NCI-H187 treated with DMSO at 0.1 percent for 48 hours (cell line): ENCODE results near the gene CFAP410.
"Not testable (repeated sequence)": the region's sequence is repeated elsewhere in the genome, so short reads cannot be mapped to it uniquely, and the experiment has no call there.

Source experiments
- DNase-seq: peaks from one replicate; lab custom pipeline; 2025; lab: John Stamatoyannopoulos, UW

The CFAP410 gene

GRCh38 chr21:44350773-44351481 lies 11.7 kb upstream of the CFAP410 start:
- DNase-seq = no peak

GRCh38 chr21:44349847-44350772 lies 10.9 kb upstream of the CFAP410 start:
- DNase-seq = no peak

DNA sequence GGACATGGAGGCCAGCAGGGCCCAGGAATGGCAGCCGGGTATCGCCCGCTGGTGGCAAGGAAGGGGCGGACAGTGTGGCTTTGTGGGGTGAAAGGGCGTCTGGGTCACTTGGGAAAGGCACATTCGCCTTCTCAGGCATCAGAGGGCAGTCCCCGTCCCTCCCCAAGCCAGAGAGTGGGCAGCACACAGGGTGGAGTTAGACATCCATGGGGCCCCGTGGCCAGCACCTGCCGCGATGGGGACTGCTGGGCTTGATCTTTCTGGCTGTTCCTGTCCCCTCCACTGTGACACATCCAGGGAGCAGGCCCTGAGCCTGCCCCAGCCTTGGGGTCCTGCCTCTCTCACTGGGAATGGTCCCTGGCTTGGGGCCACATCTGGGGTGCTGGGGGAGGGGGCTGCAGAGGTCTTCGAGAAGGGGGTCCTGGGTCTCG lies 10.2 kb upstream of the CFAP410 start:
- no peak for DNase-seq

DNA sequence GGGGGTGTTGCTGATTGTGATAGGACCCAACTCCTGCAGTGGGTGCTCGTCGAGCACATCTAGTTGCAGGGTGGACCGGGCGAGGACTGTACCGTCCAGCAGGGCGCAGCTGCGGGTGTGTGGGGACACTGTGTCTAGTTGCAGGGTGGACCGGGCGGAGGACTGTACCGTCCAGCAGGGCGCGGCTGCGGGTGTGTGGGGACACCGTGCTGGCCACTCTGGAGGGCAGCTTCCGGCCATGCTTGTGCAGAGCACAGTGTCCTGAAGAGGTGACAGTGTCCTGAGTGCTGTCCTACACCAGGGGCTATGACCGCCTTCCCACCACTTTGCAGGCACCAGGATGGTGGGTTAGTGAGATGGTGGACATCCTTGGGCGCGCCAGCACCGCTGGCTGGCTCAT lies 9.7 kb upstream of the CFAP410 start:
- DNase-seq = no peak

DNA sequence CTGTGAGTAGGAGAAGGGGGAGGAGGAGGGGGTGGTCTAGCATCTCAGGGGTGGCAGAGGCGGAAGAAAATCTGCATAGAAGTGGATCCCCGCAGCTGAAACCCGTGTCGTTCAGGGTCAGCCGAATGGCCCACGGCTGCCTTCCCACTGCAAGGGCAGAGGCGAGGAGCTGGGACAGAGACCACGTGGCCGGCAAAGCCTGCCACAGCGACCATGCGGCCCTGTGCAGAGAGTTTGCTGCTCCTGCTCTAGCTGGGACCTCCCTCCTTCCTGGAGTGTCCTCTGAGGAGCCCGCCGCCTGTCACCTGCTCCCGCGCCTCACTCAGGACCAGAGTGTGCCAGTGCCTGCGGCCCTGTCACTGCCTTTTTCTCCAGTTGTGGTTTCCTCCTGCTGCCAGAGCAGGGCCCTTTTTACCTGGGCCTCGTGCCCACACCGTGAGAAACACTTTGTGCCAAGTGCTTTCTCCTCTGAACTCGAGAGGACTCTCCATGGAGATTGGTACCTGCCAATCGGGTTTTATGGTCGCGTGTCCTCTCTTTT lies 8.8 kb upstream of the CFAP410 start:
- peak; percentile 50 for DNase-seq

DNA sequence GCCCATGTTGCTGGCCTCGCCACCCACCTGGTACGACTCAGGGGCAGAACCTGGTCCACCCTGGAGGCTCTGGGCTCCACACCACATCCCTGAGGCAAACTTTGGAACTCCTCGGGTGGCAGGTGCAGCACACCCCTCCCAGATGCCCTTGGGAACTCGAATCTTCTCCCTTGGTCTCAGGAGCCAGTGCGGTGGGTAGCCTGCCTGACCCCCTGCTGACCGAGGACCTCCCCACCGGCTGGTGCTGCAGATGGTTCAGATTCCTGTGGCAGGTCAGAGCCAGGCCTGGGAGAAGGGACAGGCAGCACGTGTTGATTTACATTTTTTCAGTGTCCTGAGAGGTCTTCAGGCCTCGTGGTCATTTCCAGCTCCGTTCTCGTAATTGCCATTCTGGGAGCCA lies 6.3 kb upstream of the CFAP410 start:
- DNase-seq = no peak

DNA sequence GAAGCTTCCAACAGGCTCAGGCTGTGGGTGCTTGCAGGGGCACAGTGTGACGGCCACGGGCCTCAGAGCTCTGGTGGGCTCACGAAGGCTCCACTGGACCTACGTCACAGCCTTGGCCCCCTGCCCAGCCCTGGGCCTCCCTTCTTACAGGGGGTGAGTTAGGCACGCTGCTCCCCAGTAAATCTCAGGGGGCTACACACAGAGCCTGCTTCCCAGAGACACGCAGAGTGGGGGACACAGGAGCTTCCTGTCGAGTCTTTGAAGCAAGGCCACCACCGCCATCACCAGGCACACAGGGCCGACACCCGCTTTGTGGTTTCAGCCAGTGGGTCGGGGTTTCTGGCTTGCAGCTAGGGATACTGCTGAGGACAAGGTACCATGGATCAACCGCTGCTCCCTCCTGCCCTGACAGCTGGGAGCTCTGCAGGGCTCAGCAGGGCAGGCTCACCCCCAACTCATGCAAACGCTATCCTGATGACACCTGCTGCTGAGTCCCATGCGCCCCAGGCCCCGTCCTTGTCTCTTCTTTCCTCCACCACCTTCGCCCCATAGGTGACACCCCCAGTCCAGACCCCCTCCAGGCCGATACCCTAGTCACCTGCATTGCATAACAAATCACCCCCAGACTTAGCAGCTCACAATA lies 5.5 kb upstream of the CFAP410 start:
- no peak for DNase-seq

DNA sequence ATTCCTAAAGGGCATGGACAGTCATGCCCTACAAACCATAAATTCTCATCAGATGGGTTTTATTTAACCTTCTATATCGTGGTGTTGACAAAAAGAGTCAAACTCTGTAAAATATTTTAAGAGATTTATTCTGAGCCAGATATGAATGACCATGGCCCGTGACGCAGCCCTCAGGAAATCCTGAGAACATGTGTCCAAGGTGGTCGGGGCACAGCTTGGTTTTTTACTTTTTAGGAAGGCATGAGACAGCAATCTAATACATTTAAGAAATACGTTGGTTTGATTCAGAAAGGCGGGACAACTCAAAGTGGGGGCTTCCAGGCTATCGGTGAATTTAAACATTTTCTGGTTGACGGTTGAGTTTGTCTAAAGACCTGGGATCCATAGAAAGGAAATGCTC lies 3.8 kb upstream of the CFAP410 start:
- not testable (repeated sequence) for DNase-seq

DNA sequence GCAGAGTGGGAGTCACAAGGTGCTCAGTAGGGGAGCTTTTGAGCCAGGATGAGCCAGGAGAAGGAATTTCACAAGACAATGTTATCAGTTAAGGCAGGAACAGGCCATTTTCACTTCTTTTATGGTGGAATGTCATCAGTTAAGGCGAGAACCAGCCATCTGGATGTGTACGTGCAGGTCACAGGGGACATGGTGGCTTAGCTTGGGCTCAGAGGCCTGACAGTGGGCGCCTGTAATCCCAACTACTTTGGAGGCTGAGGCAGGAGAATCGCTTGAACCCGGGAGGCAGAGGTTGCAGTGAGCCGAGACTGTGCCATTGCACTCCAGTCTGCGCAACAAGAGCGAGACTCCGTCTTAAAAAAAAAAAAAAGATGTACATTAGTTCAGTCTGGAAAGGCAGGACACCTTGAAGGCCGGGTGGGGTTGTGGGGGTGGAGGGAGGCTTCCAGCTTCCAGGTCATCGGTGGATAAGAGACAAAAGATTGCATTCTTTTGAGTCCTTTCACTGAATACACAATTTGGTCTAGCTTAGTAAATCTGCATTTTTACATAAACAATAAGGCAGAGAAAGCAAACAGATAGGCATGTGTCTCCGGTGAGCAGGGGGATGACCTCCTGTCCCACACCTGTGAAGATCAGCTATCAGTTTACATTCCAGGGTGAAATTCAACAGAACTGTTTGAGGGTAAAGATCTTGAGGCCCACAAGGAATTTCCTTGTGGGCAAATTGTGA lies 2.7 kb upstream of the CFAP410 start:
- not testable (repeated sequence) for DNase-seq

DNA sequence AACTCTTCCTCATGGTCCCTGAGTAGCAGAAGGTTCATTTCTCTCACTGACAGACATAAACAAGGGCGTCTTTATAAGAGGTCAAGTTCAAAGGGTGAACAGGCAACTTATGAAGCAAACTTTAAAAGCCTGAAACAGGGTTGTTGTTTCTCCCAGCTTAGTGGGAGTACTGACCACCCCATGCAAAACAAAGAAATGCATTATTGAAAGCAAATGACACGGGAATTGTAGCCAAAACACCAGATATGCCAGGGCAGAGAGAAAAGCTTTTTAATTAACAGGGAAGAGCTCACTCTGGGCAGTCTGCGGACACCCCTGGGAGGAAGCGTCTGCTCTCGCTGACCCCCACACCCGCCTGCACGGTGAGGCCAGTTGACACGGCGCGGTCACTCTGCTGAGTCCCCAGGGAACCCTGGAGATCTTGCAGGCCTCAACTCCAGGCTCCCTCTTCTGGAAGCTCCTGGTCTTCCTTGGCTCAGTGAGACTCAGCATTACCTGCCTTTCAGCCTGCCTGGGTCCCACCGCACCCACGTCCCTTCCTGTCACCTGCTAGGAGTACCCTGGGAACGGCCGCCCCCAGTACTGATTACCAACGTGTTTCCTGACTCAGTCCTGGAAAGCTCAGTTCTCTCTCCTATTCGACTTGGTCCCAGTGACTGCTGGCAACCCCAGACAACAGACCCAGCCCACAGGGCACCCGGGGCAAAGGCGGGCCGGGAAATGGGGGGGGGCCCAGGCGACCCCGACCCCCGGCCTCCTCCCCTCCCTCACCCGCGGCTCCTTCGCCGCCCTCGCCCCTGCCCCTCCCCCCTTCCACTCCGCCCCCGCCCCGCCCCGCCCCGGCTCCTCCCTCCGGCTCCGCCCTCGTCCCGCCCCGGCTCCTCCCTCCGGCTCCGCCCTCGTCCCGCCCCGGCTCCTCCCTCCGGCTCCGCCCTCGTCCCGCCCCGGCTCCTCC lies 972 bp downstream of the CFAP410 start:
- DNase-seq = no peak

DNA sequence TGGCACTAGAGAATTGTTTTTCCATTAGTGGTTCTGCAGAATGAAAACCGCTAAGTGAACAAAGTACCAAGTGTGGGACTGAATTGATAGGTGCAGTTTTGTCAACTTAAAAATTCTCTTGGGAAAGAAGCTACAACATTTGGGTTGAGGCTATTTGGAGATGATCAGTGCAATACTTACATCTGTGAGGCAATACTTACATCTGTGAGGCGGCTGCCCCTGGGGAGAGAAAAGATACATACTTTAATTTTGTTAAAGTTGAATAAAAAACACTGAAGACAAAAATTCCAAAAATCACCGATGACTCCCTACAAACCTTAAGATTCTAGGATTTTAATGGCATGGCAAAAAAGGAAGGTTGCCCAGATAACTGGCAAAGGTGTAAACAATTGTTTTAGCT lies 1.7 kb downstream of the CFAP410 start:
- DNase-seq = no peak

GRCh38 chr21:44335266-44336059 lies 3.7 kb downstream of the CFAP410 start:
- DNase-seq = no peak

- no peak for DNase-seq
These were observed 4.7 kb downstream of the CFAP410 start for GRCh38 chr21:44334329-44335030.

GRCh38 chr21:44333509-44334328 lies 5.5 kb downstream of the CFAP410 start:
- no peak for DNase-seq

DNA sequence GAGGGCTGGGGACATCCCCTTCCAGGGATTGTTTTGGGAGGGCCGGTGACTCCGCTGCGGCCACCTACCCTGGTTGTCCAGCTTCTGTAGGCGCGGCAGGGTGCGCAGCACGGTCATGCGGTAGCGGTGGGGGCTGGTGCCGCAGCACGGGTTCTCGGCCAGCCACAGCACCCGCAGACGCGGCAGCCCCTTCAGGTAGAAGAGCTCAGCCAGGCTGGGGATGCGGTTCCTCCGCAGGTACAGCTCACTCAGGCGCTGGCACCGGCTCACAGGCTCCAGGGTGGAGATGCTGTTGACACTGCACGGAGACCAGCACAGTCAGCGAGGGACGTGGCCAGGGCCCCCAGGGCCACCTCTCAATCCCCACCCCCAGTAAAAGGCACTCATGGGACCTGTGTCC lies 6.2 kb downstream of the CFAP410 start:
- no peak for DNase-seq

DNA sequence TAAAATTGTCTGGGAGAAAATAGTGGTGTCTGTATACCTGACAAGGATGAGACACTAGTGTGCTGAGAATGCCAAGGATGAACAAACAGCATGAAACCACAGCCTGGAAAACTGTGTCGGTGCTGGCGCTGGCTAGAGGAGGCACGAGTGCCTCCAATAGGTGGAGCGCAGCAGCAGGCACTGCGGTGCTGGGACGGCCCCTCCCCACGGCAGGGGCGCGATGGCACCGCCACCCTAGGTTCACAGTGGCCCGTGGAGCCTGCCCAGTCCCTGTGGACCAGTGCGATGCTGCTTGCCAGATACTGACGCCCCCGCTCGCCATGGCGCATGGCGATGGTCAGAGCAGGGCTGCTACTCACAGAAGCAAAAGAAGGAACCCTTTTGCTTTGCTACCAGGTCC lies 6.8 kb downstream of the CFAP410 start:
- no peak for DNase-seq

GRCh38 chr21:44331650-44332307 lies 7.4 kb downstream of the CFAP410 start:
- DNase-seq = no peak

DNA sequence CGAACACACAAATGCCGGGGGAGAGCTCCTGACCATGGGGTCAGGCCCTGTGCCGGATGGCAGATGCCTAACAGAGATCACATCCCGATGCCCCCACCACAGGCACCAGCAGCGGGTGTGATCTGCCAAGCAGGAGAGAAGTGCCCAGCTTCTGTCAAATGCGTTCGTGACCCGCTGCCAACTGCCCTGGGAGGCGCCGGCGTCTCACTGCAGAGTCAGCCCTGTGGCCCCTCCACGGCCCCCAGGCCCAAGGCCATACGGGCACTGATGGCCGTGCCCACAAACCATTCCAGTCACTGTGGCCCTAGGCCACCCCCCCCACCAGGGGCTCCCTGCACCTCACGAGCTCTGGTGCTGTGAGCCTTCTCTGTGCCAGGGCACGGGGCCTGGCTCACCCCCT lies 8.0 kb downstream of the CFAP410 start:
- no peak for DNase-seq
